Activated CD8-positive, alpha-beta T cell treated with anti-CD3 and anti-CD28 coated beads for 36 hours (primary cell): ENCODE results near the gene PTPN14. TPM values are rescaled to one million over a fixed set of nuclear protein-coding genes. Genes with fewer than 3 reads are reported as not detected.

Experiments
- ATAC-seq: fragments of 200-7000 bp; cut with Tn5 transposase; one replicate; pipeline ENCODE4 v1.10.0; 2021; ENCODE audit warnings: mild to moderate bottlenecking, moderate library complexity
- CTCF ChIA-PET: fragments of 350-600 bp; sonication (Branson Sonifier 250); formaldehyde crosslinking; loops from one replicate; lab custom pipeline; 2021; ENCODE audit warnings: antibody characterized with exemption; lab: Charles Lee
- POLR2A ChIA-PET: fragments of 350-600 bp; sonication (Branson Sonifier 250); formaldehyde crosslinking; loops from one replicate; lab custom pipeline; 2021; ENCODE audit warnings: antibody characterized with exemption; lab: Charles Lee
- DNase-seq: peaks from one replicate; pipeline ENCODE4 v3.0.0-alpha.2; 2020
- H3K27ac Mint-ChIP-seq: one replicate; pipeline ENCODE4 v1.8.0; 2021; ENCODE audit warnings: mild to moderate bottlenecking, mixed read lengths
- H3K27me3 Mint-ChIP-seq: one replicate; pipeline ENCODE4 v1.8.0; 2021; ENCODE audit warnings: mixed read lengths
- H3K36me3 Mint-ChIP-seq: one replicate; pipeline ENCODE4 v1.8.0; 2021; ENCODE audit warnings: low read depth, mixed read lengths
- H3K4me1 Mint-ChIP-seq: one replicate; pipeline ENCODE4 v1.8.0; 2021; ENCODE audit warnings: low read depth, mixed read lengths
- H3K4me3 Mint-ChIP-seq: one replicate; pipeline ENCODE4 v1.8.0; 2021; ENCODE audit warnings: mild to moderate bottlenecking, moderate library complexity, mixed read lengths
- H3K9me3 Mint-ChIP-seq: one replicate; pipeline ENCODE4 v1.8.0; 2021; ENCODE audit warnings: mixed read lengths
- intact Hi-C: fragments of 100-400 bp; cut with micrococcal nuclease; formaldehyde crosslinking; loops from one replicate; pipeline ENCODE4 v1.10.0; 2022
- total RNA-seq, 2 experiments: library from RNA; stranded (reverse); gene quantifications; one replicate each; pipeline ENCODE4 v1.2.3, GENCODE V29; 2021
- TF ChIP-seq, protein P1 (sequence below): fragments of 200-600 bp; IDR thresholded peaks from one replicate; pipeline ENCODE4 v1.8.0; 2022; ENCODE audit warnings: antibody characterized with exemption, mild to moderate bottlenecking

The PTPN14 gene
- total RNA-seq, 2 experiments from 2014 or later: 0.27 to 0.34 TPM

DNA sequence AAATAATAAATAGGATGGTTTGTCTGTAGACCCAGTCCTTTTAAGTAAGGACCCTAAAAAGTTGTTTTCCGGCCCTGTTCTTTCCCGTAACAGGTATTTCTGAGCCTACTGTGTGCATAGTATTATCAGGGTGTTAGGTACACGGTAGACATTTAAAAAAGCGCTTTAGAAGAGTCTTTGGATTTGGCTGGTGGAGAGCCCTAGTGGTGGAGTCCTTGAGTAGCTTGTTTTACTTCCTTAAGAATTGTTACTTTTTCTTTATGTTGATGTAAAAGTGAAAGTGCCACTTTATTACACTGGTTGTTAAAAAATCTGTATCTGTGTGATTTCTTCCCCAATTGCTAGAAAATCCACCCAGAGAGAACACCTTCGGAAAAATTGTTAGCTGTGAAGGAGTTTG, 233.7 kb downstream of the PTPN14 start:
- Mint-ChIP-seq H3K36me3 (peaks cover 21% of the 10 kb centered on the region), H3K27ac (no peak overlapping the region), H3K4me1 (peaks cover 2% of the 10 kb centered on the region), H3K4me3 (no peak overlapping the region), H3K27me3 (no peaks in the 10 kb centered on the region), H3K9me3 (no peaks in the 10 kb centered on the region)
- TF ChIP-seq, protein P1, sequence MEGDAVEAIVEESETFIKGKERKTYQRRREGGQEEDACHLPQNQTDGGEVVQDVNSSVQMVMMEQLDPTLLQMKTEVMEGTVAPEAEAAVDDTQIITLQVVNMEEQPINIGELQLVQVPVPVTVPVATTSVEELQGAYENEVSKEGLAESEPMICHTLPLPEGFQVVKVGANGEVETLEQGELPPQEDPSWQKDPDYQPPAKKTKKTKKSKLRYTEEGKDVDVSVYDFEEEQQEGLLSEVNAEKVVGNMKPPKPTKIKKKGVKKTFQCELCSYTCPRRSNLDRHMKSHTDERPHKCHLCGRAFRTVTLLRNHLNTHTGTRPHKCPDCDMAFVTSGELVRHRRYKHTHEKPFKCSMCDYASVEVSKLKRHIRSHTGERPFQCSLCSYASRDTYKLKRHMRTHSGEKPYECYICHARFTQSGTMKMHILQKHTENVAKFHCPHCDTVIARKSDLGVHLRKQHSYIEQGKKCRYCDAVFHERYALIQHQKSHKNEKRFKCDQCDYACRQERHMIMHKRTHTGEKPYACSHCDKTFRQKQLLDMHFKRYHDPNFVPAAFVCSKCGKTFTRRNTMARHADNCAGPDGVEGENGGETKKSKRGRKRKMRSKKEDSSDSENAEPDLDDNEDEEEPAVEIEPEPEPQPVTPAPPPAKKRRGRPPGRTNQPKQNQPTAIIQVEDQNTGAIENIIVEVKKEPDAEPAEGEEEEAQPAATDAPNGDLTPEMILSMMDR: no peak
- intact Hi-C loops: no loop called here
- ChIA-PET POLR2A (interaction anchor here (0.8 kb wide), 1 partner anchor 18 kb away, joined by 3 read pairs; no protein-coding TSS in a partner anchor), CTCF (interaction anchor here (0.7 to 10.1 kb wide), 7 partner anchors 13 to 104 kb away, joined by 3 to 103 read pairs (median 5); no protein-coding TSS in a partner anchor)
- DNase-seq (no peak), ATAC-seq (no peak)

DNA sequence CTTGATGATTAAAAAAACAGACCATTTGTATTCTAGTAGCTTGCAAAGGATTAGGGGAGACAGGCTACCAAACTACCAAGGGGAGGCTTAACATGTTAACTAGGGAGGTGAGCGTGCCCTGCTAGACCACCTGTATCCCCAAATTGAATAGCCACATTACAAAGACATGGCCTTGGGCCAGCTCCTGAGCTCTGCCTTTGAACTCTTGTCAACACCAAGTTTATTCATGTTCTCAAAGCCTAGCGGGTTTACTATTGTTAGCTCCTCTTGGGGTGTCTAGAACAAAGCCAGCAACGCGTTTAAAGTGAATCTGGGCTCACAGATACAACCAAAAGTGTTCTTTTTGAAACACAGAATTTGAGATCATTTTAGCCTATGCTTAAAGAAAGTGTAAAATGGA, 234.1 kb downstream of the PTPN14 start:
- H3K4me3 Mint-ChIP-seq: no peak overlapping the region
- H3K36me3 Mint-ChIP-seq: peaks cover 21% of the 10 kb centered on the region
- intact Hi-C loops: no loop called here
- CTCF ChIA-PET: interaction anchor here (0.9 to 10.1 kb wide), 7 partner anchors 13 to 103 kb away, joined by 3 to 103 read pairs (median 4); no protein-coding TSS in a partner anchor
- no peak for ATAC-seq
- no peaks in the 10 kb centered on the region for H3K9me3 Mint-ChIP-seq
- no peak overlapping the region for H3K27ac Mint-ChIP-seq
- POLR2A ChIA-PET: no interaction called here
- DNase-seq: no peak
- TF ChIP-seq, protein P1: no peak
- H3K4me1 Mint-ChIP-seq: peaks cover 2% of the 10 kb centered on the region
- H3K27me3 Mint-ChIP-seq: no peaks in the 10 kb centered on the region

DNA sequence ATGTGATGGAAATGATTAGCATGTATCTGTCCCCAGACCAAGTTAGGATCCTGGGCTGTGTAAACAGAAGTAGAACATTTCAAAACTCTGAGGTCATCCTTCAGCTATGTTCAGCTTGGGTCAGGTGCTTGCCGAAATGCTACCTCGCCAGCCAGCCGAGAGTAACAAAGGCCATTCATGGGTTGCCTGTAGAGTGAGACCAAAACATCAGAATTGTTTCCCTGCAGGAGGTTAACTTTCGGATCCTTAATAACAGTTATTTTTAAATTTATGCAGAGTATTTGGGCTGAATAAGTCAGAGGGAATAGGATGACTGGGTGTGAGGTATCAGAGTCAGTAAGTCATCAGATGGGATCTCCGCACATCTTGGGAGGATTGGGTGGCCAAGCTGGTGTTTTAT, 234.8 kb downstream of the PTPN14 start:
- intact Hi-C loops: no loop called here
- TF ChIP-seq, protein P1: no peak
- Mint-ChIP-seq H3K36me3 (peaks cover 21% of the 10 kb centered on the region), H3K4me3 (no peak overlapping the region), H3K9me3 (no peaks in the 10 kb centered on the region), H3K27me3 (no peaks in the 10 kb centered on the region), H3K27ac (no peak overlapping the region), H3K4me1 (peaks cover 2% of the 10 kb centered on the region)
- POLR2A ChIA-PET: no interaction called here
- CTCF ChIA-PET: interaction anchor here (1.1 to 10.1 kb wide), 4 partner anchors 14 to 58 kb away, joined by 4 to 103 read pairs (median 18); no protein-coding TSS in a partner anchor
- no peak for ATAC-seq
- DNase-seq: no peak

DNA sequence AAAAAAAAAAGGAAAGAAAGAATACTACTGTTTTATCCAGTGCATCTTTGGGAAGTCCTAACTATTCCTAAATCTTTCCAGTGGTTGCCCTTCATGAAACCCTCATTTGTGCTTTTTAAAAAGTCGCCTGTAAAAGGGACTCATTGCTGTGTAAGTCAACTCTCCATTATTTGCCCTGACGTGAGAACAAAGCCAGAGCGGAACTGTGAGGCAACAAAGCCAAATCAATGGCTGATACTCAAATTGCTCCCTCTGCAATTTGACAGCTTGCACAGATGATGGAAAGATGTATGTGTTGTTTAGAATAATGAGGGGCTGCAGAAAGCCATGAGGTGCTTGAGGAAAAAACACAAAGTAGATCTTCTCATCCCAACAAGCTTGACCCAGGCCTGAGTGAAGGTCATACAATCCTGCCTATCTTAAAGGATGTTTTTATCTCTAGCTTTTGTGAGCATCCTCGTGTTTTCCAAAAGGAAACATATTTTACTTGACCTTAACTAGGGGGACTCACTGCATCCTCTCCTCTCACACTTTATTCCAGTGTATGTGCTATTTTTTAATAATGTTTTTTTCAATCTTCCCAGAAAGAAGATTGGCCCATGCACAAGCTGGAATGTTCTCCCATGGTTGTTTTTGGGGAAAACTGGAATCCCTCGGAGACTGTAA, 237.1 kb downstream of the PTPN14 start:
- peaks cover 17% of the 10 kb centered on the region for H3K4me1 Mint-ChIP-seq
- H3K36me3 Mint-ChIP-seq: peaks cover 17% of the 10 kb centered on the region
- no peaks in the 10 kb centered on the region for H3K27me3 Mint-ChIP-seq
- ChIA-PET CTCF (interaction anchor here (2.4 to 10.1 kb wide), 2 partner anchors 16 to 53 kb away, joined by 11 to 103 read pairs; no protein-coding TSS in a partner anchor), POLR2A (interaction anchor here (1.5 kb wide), 1 partner anchor 42 kb away, joined by 4 read pairs; no protein-coding TSS in a partner anchor)
- intact Hi-C loops: no loop called here
- DNase-seq: no peak
- TF ChIP-seq, protein P1: no peak
- H3K27ac Mint-ChIP-seq: no peak overlapping the region
- H3K4me3 Mint-ChIP-seq: no peak overlapping the region
- H3K9me3 Mint-ChIP-seq: no peaks in the 10 kb centered on the region
- no peak for ATAC-seq

DNA sequence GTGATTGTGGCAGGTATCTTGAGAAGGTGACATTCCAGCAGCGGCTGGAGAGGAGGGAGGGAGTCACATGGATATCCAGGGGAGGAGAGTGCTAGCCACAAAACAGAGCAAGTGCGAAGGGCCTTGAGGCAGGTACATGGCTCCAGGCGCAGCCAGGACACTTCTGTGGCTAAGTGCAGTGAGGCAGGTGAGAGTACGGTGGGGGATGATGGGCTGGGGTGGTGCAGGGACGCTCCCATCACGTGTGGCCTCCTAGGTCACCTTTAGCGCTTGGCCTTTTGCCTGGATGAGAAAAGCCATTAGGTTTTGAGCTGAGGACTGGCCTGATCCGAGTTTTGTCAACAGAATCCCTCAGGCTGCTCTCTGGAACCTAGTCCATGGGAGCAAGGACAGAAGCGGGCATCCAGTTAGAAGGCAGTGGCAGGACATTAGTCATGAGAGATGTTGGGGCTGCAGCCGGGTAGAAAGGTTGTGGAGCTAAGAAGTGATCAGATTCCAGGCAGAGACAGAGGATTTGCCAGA, 238.8 kb downstream of the PTPN14 start:
- H3K27me3 Mint-ChIP-seq: no peaks in the 10 kb centered on the region
- POLR2A ChIA-PET: no interaction called here
- no peak overlapping the region for H3K4me3 Mint-ChIP-seq
- CTCF ChIA-PET: interaction anchor here (1.4 to 10.1 kb wide), 3 partner anchors 18 to 51 kb away, joined by 5 to 103 read pairs (median 14); no protein-coding TSS in a partner anchor
- DNase-seq: no peak
- intact Hi-C loops: no loop called here
- TF ChIP-seq, protein P1: no peak
- H3K4me1 Mint-ChIP-seq: peaks cover 28% of the 10 kb centered on the region
- H3K27ac Mint-ChIP-seq: no peak overlapping the region
- H3K9me3 Mint-ChIP-seq: no peaks in the 10 kb centered on the region
- ATAC-seq: no peak
- peaks cover 8% of the 10 kb centered on the region for H3K36me3 Mint-ChIP-seq
